ENCODE data around the gene KRT81.
"Not testable (repeated sequence)": the region's sequence is repeated elsewhere in the genome, so short reads cannot be mapped to it uniquely, and the experiment has no call there.

KRT81 gene

DNA sequence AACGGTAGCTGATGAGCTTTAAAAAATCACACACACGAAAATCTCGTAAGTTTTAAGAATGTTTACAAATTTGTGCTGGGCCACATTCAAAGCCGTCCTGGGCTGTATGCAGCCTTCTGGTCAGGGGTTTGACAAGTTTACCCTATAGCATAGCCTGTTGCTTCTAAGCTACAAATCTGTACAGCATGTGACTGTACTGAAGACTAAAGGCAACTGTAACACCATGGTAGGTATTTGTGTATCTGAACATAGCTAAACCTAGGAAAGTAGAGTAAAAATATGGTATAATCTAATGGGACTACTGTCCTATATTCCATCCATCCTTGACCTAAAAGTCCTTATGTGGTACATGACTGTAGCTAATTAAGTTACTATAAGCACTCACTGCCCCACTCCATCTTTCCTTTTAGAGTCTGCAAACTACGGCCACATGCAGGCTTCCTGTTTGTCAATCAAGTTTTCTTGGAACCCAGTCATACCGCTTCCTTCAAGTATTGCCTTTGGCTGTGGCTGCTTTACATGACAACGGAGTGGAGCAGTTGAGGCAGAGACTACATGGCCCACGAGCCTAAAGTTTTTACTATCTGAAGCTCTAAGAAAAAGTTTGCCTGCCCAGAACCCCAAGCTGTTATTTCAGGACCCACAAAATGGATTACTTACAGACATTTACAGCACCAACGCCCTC, 39.8 kb downstream of the KRT81 start:
- peak; percentile 58 for DNase-seq

DNA sequence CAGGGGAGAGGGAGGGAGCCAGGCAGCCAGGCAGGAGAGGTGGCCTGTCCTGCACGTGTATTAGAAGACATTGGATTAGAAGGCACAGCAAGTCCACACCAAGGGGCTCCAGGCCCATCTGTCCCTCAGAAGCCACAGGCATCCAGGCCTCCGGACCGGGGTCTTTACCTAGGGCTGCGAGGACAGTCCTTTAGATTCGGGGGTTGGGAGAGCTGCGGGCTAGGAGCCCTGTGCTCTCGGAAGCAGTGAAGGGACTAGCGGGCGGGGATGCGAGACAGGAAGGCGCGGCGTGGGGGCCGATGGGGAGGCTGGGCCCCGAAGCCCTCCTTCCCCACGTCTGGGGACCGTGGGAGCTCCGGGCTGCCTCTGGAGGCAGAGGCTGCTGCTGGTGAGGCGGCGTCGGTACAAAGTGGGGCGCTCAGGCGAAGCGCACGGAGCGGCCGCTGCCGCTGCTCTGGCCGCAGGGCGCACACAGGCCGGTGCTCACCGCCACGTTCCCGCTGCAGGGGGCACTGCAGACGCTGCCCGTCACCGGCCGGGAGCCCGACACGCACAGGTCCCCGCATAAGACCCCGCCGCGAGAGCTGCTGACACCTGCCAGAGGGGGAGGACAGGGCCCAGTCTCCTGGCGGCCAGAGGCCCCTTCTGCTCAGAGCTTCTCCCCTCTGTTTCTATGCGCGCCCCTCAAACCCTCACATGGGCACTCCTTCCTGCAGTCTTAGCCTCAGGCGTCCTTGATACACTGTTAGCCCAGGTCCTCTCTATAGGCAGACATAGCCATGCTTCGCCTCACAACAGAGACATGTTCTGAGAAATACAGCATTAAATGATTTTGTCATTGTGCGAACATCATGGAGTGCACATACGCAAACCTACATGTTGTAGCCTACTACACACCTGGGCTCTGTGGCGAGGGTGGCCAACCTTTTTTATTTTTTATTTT, 41.0 kb downstream of the KRT81 start:
- peak; percentile 20 for DNase-seq

GRCh38 chr12:52249511-52250047, 41.8 kb downstream of the KRT81 start:
- DNase-seq, result no peak

DNA sequence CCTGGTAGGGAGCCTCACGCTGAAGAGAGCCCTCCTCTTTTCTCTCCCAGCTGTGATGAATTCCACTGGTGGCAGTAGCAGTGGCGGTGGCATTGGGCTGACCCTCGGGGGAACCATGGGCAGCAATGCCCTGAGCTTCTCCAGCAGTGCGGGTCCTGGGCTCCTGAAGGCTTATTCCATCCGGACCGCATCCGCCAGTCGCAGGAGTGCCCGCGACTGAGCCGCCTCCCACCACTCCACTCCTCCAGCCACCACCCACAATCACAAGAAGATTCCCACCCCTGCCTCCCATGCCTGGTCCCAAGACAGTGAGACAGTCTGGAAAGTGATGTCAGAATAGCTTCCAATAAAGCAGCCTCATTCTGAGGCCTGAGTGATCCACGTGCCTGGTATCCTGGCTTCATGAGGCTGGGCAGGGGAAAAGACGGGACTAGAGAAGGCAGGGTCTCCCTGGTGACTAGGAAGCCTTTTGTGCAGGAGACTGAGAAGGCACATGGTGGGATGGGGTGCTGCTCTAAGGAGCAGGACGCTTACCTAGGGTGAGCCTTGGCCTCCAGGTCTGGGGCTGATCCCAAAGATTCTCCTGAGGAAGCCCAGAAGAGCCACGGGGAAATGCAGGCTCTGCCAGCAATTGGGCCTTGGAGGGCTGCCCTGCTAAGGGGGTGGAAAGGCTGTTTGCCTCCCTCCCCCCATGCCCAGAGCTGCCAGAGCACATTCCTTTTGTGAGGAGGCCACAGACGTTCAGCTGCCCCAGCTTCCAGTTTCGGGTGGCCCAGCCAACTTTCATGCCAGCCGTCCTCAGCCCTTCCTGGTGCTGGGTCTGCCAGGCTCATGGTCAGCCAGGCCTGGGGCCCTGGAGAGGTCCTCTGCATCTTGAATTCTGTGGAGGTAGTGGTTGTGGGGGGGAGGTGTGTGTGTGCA, 42.5 kb downstream of the KRT81 start:
- DNase-seq, result no peak

GRCh38 chr12:52247622-52248540, 43.5 kb downstream of the KRT81 start:
- no peak for DNase-seq

DNA sequence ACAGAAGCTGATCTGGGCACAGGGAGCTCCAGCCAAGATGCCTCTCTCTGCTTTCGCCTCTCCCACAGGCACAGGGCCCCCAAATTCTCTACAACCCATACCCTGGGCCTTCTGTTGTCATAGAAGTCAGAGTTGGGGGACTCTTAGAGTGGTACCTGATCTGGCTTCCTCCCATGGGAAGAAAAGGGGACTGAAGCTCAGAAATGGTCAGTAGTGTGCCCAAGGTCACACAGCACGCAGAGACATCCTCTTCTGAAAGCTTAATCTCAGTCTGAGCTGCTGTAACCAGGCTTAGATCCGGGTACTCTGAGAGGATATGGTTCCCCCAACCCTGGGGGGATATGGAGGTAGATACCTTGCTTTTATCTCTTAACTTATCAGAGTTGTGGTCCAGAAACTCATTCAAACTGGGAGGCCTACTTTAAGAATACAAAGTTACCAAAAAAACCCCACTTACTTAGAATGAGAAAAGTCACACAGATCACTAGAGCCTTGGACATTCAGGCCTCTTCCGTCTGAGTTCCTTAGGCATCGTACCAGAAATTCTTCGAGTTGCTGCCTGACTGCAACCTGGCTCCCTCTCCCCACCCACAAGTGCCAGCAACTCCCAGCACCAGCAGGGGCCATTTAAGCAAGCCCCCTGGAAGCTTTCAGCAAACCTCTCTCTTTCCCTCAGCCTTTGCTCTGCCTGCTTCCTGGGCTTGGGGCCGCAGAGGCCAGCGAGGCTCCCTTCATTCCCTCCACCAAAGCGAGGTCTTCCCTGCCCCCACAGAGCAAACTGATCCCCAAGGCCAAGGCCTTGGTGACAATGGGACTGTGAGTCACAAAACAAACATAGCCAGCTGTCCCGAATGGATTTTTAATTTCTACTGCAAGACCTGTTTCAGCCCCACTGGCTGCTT, 44.4 kb downstream of the KRT81 start:
- no peak for DNase-seq

DNA sequence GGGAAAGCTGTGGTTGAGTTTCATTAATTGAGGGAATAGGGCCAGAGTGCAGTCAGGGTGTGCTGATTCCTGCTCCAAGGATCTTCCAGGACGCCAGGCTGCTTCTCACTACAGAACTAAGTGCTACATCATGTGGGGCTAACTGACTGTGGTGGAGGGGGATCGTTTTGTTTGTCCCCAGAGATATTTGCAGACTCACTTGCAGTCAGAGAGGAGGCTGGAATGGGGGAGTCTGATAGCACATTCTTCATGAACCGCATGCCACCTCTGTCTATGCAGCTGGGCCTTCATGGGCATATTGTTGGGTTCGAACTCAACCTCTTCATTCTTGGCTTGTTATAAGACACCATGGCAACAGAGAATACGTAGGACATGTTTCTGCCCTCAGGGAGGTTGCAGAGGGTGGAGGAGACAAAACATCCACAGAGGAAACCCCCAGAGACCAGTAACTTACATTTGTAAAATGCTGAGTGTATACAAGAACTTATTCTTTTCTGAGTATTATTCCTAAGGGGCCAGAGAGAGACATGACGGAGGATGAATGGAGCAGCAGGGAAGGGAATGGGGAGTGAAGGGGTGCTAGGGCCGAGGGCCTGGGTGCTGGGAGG, 45.3 kb downstream of the KRT81 start:
- DNase-seq, result no peak

DNA sequence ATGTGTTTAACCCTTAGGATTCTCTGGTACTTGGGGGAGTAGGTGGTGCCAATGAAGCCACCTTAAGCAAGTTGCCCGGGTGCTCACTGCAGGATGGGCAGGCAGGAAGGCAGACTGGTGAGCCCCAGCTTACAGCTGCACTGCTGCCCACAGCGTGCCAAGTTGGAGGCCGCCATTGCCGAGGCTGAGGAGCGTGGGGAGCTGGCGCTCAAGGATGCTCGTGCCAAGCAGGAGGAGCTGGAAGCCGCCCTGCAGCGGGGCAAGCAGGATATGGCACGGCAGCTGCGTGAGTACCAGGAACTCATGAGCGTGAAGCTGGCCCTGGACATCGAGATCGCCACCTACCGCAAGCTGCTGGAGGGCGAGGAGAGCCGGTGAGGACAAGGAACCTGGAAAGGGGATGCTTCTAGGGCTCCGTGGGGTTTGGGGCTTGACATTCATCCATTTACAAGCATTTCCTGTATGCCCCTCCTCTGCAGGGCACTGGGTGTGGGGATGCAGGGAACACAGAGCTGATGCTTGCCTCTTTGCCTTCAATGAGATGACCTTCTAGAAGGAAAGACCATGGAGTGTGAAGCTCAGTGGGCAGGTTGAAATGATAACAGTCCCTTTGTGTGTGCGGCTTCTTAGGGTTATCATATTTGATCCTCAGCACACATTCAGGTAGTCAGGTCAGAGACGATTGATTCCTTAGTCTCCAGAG, 45.9 kb downstream of the KRT81 start:
- DNase-seq, result no peak

DNA sequence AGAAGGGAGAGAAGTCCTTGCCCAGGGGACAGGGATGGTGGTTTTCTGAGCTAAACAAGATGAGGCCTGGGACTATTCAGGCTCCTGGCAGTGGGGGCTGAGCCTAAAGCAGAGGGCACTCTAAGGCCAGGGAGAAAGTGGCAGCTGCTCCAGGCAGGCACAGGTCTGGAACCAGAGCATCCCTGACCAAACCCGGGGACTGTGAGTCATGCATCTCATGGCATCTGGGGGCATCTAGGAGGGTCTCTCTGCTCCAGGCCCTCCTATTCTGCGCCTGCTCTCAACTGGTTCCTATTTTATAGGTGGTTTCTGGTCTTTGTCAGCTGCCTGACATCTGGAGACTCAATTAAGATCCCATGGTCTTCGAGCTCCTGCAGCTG, 46.7 kb downstream of the KRT81 start:
- DNase-seq, result no peak

DNA sequence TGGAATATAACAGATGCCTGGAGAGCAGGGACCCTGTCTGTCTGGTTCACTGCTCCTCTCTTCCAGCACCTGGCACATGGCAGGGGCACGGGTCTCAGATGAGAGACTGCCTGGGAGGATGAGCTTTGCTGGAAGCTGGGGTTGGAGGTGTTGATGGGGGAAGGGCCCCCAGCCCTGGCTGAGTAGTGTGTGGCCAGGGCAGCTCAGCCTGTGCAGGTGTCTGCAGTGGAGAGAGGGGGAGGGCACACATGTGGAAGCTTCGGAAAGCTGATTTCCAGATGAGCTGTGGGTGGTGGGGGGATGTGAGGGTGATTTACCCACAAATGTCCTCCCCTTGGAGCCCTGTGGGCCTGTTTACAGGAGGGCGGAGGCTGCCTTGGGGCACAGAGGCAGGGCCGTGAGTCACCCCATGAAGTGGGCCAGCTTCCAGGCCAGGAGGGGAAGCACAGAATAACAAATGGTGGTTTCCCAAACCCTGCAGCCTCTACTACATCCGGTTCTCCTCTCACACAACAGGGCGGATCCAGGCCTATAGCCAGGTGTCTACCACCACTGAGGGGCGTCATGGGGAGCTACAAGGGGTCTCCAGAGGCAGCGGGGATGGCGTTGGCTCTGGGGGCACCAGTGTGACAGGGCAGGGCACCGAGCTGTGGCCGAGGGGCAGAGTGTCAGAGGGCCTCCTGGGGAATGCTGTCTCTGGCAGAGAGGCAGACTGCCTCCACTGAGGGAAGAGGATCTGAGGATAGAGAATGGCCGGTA, 47.3 kb downstream of the KRT81 start:
- peak; percentile 75 for DNase-seq

DNA sequence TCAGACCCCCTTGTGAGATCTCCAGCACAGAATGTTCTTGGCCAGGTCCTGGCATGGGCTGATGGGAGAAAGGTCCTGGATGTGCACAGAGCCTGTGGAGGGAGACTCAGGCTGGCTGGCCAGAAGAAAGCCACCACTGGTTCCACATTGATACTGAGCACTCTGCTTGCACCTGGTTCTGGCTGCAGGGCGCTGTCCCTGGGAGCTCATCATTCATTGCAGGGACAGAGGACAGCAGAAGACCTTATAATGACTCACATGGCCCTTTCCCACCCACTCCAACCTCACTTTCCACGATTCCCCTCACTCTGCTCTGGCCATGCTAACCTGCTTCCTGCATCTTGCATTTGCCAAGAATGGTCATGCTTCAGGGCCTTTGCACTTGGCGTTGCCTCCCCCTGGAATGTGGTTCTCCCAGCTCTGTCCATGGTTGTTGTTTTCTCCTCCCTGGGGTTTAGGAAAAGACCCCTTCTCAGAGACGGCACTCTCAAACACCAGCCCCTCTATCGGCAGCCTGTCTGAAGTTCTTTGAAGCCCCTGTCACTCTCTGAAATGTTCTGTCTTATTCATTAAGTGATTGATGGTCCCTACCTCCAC, 48.0 kb downstream of the KRT81 start:
- DNase-seq, result no peak

- DNase-seq, result no peak
Measured at GRCh38 chr12:52242442-52243258, 48.7 kb downstream of the KRT81 start.

DNA sequence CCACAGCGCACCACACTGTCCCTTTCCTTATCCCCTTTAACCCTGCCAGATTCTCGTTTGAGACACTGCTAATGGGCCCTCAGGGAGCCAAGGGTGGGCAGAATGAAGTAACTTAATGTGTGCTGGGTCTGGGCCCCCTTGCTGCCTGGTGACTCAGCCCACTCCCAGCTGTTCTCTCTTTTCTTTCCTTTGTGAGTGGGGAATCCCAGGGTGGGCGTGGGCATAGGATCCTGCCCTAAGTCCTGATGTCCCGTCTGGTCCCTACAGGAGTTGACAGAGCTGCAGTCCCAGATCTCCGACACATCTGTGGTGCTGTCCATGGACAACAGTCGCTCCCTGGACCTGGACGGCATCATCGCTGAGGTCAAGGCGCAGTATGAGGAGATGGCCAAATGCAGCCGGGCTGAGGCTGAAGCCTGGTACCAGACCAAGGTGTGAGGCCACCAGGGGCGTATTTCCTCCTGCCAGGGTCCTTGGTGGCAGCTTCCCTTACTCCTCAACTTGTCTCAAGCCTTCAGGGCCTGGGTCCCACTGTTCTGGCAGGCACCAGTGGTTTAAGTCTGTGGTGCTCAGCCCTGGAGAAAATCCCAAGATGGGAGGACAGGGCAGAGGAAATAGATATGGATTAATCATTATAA, 50.0 kb downstream of the KRT81 start:
- DNase-seq, result no peak

DNA sequence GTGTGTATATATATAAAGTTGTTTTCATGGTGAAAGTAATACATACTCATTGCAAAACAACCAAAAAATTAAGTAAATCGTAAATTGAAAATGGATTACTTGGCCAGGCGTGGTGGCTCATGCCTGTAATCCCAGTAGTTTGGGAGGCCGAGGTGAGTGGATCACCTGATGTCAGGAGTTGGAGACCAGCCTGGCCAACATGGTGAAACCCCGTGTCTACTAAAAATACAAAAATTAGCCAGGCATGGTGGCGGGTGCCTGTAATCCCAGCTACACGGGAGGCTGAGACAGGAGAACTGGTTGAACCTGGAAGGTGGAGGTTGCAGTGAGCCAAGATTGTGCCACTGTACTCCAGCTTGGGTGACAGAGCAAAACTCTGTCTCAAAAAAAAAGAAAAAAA, 51.1 kb downstream of the KRT81 start:
- DNase-seq, result not testable (repeated sequence)

- DNase-seq, result no peak
Measured at GRCh38 chr12:52239767-52240166, 51.6 kb downstream of the KRT81 start.

DNA sequence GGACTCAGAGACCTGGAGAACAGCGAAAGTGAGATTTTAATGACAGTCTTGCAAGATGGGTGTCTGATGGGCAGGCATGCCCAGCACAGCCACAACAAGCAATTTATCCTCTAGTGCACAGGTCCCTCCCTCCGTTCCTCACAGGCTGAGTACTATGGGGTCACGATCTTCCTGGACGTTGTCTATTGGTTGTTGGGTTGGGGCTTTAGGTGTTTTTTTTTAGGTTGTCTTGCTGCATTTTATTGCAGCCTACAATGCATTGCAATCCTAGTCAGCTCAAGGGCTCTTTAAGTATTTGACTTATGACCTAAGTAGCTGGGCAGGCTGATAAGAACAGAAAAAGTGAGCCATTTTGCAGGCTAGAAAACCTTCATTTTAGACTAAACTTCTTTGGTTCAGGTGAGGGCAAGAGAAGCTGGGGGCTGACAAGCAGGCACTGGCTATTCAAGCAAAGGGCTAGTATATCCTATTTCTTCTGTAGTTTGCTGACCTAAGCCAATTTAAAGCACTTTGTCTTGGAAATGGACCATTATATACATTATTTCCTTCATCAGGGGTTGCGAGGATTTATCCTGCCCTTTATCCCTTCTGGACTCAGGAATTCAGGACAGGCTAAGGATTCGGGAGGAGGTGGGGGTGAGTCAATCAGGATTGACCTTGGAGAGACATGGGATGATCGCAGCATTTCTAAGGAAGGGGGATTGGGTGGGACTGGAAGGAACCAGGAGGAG, 52.3 kb downstream of the KRT81 start:
- DNase-seq, result no peak
